Effector memory CD4-positive, alpha-beta T cell (primary cell): ENCODE data around the gene UBXN11.
A peak's percentile ranks its signal among the peaks of the same experiment; 100 is the strongest.

ENCODE experiments used
- DNase-seq, 3 donors: peaks; one replicate each; pipeline ENCODE4 v3.0.0-alpha.2; 2020
- H3K27ac ChIP-seq: 2 replicates; pipeline ENCODE4 v1.7.0; 2013; ENCODE audit warnings: mild to moderate bottlenecking, low read length, moderate library complexity; ENCODE audit not compliant: insufficient read depth, poor library complexity, severe bottlenecking
- H3K27me3 ChIP-seq: replicated peaks from 2 replicates; pipeline ENCODE4 v1.7.0; 2013; ENCODE audit warnings: mild to moderate bottlenecking, low read length; ENCODE audit not compliant: insufficient read depth, control insufficient read depth, poor library complexity, severe bottlenecking
- H3K36me3 ChIP-seq: 2 replicates; pipeline ENCODE4 v1.7.0; 2013; ENCODE audit warnings: mild to moderate bottlenecking, low read length, moderate library complexity; ENCODE audit not compliant: control insufficient read depth, insufficient read depth
- H3K4me1 ChIP-seq: 2 replicates; pipeline ENCODE4 v1.7.0; 2013; ENCODE audit warnings: low read length, mild to moderate bottlenecking; ENCODE audit not compliant: control insufficient read depth, insufficient read depth, poor library complexity, severe bottlenecking
- H3K4me3 ChIP-seq: 2 replicates; pipeline ENCODE4 v1.7.0; 2013; ENCODE audit warnings: low read length, low read depth, mild to moderate bottlenecking; ENCODE audit not compliant: insufficient read depth, poor library complexity, severe bottlenecking
- H3K9me3 ChIP-seq: 2 replicates; pipeline ENCODE4 v1.7.0; 2013; ENCODE audit warnings: mild to moderate bottlenecking, low read length, moderate library complexity; ENCODE audit not compliant: control insufficient read depth

Gene UBXN11

DNA sequence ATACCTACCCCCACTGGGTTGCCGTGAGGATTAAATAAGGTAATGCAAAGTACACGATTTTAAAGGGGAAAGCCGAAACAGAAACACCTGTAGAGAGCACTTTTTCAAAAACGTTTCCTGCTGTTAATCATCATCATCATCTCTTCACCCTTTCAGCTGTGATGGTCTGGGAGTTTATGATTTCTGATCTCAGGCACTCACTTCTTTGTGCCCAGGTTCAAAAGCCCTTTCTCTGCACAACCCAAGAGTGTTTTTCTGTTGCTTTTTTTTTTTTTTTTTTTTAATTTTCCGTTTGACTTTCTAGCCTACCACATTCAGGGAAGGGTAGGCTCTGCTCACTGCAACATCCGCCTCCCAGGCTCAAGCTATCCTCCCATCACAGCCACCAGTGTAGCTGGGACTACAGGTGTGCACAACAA lies 936 bp upstream of the UBXN11 start:
- H3K4me3 ChIP-seq, result no peak overlapping the region
- H3K36me3 ChIP-seq, result no peaks in the 10 kb centered on the region
- H3K27me3 ChIP-seq, result no peaks in the 10 kb centered on the region
- DNase-seq, result no peak
- peak overlapping the region; percentile 76 for H3K27ac ChIP-seq
- peaks cover 16% of the 10 kb centered on the region for H3K4me1 ChIP-seq
- H3K9me3 ChIP-seq, result no peaks in the 10 kb centered on the region

DNA sequence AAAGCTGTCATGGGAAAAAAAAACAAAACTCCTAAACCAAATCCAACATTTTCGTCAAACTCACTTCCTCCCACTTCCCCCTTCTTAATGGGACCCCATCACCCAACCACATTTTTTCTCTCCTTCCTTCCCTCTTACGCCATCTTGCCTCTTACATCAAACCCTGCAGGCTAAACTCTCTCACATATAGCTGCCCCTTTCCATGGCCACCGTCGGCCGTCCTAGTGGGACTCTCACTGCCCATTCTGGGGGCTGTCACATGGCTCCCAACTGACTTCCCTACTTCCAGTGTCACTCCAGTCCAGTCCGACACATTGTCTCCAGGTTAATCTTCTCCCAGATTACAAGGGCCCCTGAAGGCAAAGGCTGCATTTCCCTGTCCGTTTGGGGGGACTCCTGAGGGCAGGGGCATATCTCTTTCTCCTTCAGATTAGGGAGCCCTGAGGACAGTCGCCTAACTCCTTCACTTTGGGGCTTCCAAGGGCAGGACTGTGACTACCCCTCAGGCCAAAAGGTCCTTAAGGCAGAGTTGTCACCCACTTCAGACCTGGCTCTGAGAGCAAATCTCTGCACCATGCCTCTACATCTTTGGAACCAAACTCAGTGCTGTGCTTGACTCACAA lies 658 bp downstream of the UBXN11 start:
- H3K36me3 ChIP-seq, result no peaks in the 10 kb centered on the region
- peak overlapping the region; percentile 71 for H3K4me3 ChIP-seq
- peak overlapping the region; percentile 76 for H3K27ac ChIP-seq
- no peaks in the 10 kb centered on the region for H3K9me3 ChIP-seq
- no peak for DNase-seq
- H3K27me3 ChIP-seq, result no peaks in the 10 kb centered on the region
- H3K4me1 ChIP-seq, result peaks cover 19% of the 10 kb centered on the region

DNA sequence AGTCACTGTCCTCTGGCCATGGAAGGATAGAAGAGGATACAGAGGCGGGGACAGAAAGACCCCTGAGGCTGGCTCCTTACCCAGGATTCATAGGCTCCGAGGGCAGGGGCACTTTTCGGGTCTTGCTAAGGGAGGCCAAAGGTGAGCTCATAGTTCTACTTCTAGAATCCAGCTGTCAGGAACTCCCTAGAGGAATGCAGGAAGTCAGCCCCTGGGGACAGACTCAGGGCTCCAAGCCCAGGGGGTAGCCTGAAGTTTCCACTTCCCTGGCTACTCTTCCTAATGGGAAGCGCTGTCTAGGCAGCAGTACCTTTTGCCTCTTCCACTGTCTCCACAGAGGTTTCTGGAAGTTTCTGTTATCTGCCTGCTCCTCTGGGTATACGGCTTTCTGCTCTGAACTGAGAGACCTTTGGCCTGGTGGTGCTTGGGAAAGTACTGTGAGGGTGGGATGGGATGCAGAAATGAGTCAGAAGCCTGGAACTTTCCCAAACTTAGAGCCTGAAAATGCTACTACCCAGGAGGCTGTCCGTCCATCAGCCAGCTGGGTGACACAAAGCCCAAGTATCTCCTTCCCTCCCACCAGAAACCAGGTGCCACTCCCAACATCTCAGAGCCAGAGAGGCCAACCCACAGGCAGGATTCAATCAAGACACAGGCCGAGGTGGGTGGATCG lies 3.6 kb downstream of the UBXN11 start:
- H3K27ac ChIP-seq, result no peak overlapping the region
- H3K9me3 ChIP-seq, result no peaks in the 10 kb centered on the region
- no peak for DNase-seq
- H3K4me1 ChIP-seq, result peaks cover 19% of the 10 kb centered on the region
- H3K27me3 ChIP-seq, result no peaks in the 10 kb centered on the region
- no peak overlapping the region for H3K4me3 ChIP-seq
- H3K36me3 ChIP-seq, result no peaks in the 10 kb centered on the region

DNA sequence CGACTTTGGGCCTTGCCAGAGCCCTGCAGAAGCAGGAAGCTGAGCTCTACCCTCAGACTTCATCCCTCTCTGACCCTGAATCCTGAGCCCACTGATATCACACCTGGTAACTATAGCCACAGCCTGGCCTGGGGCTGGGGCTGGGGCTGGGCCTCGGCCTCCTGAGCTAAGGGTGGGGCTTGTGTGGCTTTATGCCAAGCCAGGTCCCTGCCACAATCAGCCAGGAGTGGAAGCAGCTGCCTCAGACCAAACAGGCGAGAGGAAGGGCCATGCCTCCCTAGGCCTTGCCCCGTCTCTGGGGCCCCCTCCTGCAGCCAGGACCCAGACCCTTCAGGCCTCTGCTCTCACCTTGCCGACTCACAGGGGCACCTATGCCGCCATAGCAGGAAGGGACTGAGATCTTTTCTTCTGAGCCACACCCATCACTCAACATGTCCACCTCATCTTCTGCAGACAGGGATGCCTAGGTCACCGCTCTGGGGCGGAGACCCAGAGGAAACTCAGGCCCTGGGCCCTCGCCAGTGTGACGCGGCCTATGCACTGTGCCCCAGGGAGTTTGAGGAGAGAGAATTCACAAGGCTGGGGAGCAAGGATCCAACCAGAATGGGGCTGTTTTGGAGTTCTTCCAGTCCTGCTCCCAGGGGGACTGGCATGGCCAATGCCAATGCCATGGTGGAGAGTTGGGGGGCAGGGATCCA lies 5.7 kb downstream of the UBXN11 start:
- Histone ChIP-seq H3K27ac (no peak overlapping the region), H3K27me3 (no peaks in the 10 kb centered on the region), H3K4me3 (no peak overlapping the region), H3K9me3 (no peaks in the 10 kb centered on the region), H3K4me1 (peaks cover 8% of the 10 kb centered on the region), H3K36me3 (no peaks in the 10 kb centered on the region)
- DNase-seq, result no peak

DNA sequence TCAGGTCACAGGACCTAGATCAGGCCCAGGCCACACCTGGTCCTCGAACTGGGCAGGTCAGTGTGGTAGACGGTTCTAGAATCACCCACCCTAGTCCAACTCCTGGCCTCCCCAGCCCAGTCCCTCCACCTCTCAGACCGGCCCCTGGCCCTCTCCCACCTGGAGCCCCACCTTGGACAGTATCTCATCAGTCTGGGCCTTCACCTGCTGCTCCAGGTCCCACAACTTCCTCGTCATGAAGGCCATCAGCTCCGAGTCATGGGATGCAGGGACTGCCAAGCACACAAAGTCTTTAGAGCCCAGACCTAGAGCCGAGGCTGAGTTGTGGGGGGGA lies 8.7 kb downstream of the UBXN11 start:
- Histone ChIP-seq H3K36me3 (no peaks in the 10 kb centered on the region), H3K4me3 (no peak overlapping the region), H3K27ac (no peak overlapping the region), H3K27me3 (no peaks in the 10 kb centered on the region), H3K9me3 (no peaks in the 10 kb centered on the region), H3K4me1 (peaks cover 6% of the 10 kb centered on the region)
- no peak for DNase-seq

DNA sequence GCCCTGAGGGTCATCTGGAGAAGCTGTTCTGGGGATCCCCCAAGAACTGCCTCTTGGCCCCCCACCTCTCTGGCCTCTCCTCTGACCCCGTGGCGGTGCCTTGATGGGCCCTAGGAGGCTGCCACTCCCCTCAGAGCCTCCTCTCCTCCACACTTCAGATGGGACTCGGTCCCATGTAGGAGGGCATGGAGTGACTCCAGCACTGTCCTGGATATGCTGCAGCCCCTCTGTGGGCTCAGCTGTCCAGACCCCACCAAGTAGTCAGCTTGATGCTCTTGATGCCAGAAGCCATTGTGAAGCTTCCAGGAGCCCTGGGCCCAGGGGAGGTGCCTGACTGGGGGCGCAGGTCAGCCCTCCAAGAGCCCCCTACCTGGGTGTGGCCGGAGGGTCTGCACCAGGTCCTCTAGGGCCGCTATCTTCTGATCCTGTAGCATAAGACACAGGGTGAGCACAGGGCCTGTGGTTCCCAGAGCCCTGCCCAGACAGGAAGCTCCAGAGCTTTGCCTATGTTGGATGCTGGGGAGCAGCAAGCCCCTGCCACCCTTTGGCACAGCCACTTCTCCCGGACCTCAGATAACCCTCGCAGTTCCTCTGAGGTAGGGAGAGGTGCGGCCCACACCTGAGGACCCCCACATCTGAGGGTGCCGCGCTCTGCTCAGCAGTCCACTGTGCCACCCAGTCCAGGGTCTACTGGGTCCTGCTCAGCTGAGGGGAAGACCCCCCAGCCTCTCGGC lies 9.2 kb downstream of the UBXN11 start:
- H3K27me3 ChIP-seq, result no peaks in the 10 kb centered on the region
- H3K36me3 ChIP-seq, result no peaks in the 10 kb centered on the region
- no peaks in the 10 kb centered on the region for H3K9me3 ChIP-seq
- peaks cover 6% of the 10 kb centered on the region for H3K4me1 ChIP-seq
- no peak overlapping the region for H3K4me3 ChIP-seq
- H3K27ac ChIP-seq, result no peak overlapping the region
- no peak for DNase-seq

DNA sequence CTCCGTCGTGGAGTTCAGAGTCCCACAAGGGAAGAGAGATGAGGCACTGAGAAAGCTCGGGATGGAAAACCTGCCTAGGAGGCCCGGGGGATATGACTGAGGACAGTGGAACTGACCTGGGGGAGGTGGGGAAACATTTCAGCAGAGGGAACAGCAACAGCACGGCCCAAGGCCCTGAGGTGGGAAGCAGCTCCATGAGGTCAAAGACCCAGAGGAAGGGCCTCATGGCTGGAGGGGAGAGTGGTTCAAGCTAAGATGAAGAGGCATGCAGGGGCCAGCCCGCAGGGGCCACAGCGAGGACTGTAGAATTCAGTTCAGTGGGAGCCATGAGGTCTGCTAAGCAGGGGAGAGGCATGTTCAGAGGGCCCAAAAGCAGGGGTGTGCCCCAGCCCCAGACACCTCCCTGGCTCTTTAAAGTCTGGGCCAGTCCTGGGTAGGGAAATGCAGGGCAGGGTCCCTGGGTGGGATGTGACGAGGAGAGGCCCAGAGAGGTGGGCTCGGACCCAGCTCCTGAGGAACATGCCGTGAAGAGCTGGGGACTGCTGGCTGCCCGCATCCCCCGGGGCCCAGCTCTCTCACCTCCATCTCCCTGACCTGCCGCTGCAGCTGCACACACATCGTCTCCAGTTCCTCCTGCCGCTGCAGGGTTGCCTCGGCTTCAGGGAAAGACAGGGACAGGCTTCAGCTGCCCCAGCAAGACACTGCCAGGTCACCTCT lies 9.9 kb downstream of the UBXN11 start:
- Histone ChIP-seq H3K27me3 (no peaks in the 10 kb centered on the region), H3K9me3 (no peaks in the 10 kb centered on the region), H3K4me1 (peaks cover 13% of the 10 kb centered on the region), H3K36me3 (no peaks in the 10 kb centered on the region), H3K4me3 (no peak overlapping the region), H3K27ac (no peak overlapping the region)
- no peak for DNase-seq

DNA sequence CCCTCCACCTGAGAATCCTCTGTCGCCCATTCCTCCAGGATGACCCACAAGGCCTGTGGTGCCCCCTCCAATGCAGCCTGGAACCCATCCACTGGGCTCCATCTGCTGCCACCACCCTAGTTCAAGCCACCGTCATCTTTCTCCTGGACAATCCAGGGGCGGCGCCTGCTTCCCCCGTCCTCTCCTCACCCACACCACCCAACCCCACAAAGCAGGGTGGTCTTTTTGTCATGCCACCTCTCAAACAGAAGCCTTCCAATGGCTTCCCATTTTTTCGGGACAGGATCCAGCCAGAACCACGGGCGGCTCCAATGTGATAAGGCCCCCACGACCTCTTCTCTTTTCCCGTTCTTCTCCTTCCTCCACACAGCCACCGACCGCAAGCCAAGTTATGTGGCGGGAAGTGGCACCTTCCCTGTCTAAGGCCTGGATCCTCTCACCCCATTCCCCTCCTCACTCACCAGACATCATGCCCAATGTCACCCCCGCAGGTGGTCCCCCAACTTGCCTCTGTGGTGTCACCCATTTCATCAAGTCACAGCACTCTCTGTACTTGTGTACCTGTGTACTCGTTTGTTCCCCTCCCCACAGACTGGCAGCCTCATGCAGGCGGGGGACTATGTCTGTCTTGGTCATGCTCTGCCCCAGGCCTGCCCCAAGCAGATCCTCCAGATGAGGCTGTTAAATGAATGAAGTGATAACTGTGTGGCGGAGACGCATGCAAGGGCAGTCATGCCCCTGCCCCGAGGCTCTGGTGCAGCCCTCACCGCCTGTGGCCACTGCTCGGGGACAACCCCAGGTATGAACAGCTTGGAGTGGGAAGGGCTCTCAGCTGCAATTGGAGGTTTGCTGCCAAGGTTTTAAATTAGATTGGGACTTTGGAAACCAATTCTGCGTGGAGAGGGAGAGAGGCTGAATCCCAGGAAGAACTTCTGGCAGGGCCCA lies 11.0 kb downstream of the UBXN11 start:
- H3K4me1 ChIP-seq, result peaks cover 18% of the 10 kb centered on the region
- no peak for DNase-seq
- no peaks in the 10 kb centered on the region for H3K36me3 ChIP-seq
- H3K9me3 ChIP-seq, result no peaks in the 10 kb centered on the region
- no peak overlapping the region for H3K27ac ChIP-seq
- H3K27me3 ChIP-seq, result no peaks in the 10 kb centered on the region
- H3K4me3 ChIP-seq, result no peak overlapping the region

DNA sequence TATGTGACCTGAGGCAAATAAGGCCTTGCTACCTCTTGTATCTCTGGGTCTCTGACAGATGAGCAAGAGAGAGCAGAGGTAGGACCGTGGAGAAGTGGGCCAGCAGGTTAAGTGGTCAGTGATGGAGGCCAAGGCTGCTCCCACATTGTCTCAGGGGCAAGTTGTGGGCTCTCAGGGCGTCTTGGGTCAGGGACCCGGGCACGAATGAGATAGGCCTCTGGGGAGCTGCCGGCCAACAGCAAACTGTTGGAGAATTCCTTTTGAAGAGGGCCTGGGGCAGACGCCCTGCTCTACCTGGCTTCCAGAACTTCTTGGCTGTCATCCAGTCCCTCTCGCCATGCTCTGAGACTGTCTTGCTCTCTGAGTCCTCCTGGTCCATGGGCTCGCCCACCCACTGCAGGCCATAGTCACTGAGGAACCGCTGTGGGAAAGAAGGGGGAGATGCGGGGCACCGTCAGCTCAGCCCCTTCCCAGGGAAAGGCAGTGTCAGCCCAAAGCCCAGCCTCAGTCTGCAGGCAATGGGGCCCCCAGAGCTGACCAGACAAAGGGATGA lies 12.4 kb downstream of the UBXN11 start:
- Histone ChIP-seq H3K27ac (no peak overlapping the region), H3K4me3 (no peak overlapping the region), H3K4me1 (peaks cover 32% of the 10 kb centered on the region), H3K27me3 (no peaks in the 10 kb centered on the region), H3K9me3 (no peaks in the 10 kb centered on the region), H3K36me3 (no peaks in the 10 kb centered on the region)
- DNase-seq, result no peak
